A549 (cell line): ENCODE measurements around the gene FADS6.

Source experiments
- CTCF ChIP-seq: fragments of >200 bp; sonication (Bioruptor Twin); formaldehyde crosslinking; IDR thresholded peaks from 3 replicates; pipeline ENCODE4 v1.5.1; 2016
- EP300 ChIP-seq, 2 experiments: fragments of >200 bp; sonication (Bioruptor Twin); formaldehyde crosslinking; IDR thresholded peaks; 2 replicates in 1 of 2; 3 replicates in 1 of 2; pipeline ENCODE4 v1.6.1; 2016 to 2017
- KDM1A ChIP-seq: fragments of 200-600 bp; sonication (generic); IDR thresholded peaks from 2 replicates; pipeline ENCODE4 v1.6.1; 2016; ENCODE audit warnings: low read depth, mild to moderate bottlenecking
- MAX ChIP-seq: IDR thresholded peaks from 2 replicates; pipeline ENCODE4 v1.6.1; 2012
- MYC ChIP-seq: IDR thresholded peaks from 2 replicates; pipeline ENCODE4 v1.6.1; 2012; ENCODE audit warnings: mild to moderate bottlenecking, inconsistent platforms, low read length, improper control_type of control experiment, borderline replicate concordance
- POLR2A ChIP-seq: IDR thresholded peaks from 2 replicates; pipeline ENCODE4 v1.6.1; 2012; ENCODE audit warnings: mild to moderate bottlenecking, low read length
- SMC3 ChIP-seq: fragments of >200 bp; sonication (Bioruptor Twin); formaldehyde crosslinking; IDR thresholded peaks from 3 replicates; pipeline ENCODE4 v1.6.1; 2018; ENCODE audit warnings: inconsistent platforms
- TF ChIP-seq, protein P1 (sequence below): fragments of 200-600 bp; sonication (generic); IDR thresholded peaks from 2 replicates; pipeline ENCODE4 v1.6.1; 2016; ENCODE audit warnings: antibody characterized with exemption, mild to moderate bottlenecking, moderate library complexity
- TF ChIP-seq, protein P2 (sequence below): IDR thresholded peaks from 2 replicates; pipeline ENCODE4 v1.6.1; 2012

DNA sequence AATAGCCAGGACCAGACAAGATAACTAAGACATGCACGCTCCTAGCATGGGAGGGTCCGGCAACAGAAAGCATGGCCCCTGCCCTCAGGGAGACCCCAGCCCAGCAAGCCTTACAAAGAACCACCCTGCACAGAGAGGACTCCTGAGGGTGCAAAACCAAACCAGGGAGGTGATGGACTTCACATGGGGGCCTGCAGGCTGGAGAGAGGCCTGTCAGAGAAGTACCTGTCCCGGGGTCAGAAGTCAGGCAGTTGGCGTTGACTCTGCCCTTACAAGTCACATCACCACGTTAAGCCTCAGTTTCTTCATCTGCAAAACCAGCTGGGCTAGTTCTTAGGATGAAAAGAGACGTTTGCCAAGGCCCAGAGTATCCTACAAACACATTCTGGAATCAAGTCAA lies 35.4 kb upstream of the FADS6 start:
- no peak for TF ChIP-seq POLR2A
- TF ChIP-seq MYC = no peak
- no peak for TF ChIP-seq CTCF
- no peak for TF ChIP-seq MAX
- TF ChIP-seq, protein P1, sequence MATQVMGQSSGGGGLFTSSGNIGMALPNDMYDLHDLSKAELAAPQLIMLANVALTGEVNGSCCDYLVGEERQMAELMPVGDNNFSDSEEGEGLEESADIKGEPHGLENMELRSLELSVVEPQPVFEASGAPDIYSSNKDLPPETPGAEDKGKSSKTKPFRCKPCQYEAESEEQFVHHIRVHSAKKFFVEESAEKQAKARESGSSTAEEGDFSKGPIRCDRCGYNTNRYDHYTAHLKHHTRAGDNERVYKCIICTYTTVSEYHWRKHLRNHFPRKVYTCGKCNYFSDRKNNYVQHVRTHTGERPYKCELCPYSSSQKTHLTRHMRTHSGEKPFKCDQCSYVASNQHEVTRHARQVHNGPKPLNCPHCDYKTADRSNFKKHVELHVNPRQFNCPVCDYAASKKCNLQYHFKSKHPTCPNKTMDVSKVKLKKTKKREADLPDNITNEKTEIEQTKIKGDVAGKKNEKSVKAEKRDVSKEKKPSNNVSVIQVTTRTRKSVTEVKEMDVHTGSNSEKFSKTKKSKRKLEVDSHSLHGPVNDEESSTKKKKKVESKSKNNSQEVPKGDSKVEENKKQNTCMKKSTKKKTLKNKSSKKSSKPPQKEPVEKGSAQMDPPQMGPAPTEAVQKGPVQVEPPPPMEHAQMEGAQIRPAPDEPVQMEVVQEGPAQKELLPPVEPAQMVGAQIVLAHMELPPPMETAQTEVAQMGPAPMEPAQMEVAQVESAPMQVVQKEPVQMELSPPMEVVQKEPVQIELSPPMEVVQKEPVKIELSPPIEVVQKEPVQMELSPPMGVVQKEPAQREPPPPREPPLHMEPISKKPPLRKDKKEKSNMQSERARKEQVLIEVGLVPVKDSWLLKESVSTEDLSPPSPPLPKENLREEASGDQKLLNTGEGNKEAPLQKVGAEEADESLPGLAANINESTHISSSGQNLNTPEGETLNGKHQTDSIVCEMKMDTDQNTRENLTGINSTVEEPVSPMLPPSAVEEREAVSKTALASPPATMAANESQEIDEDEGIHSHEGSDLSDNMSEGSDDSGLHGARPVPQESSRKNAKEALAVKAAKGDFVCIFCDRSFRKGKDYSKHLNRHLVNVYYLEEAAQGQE = no peak
- no peak for TF ChIP-seq EP300 (IDR thresholded peaks at IDR 0.05)
- TF ChIP-seq KDM1A = no peak
- TF ChIP-seq, protein P2, sequence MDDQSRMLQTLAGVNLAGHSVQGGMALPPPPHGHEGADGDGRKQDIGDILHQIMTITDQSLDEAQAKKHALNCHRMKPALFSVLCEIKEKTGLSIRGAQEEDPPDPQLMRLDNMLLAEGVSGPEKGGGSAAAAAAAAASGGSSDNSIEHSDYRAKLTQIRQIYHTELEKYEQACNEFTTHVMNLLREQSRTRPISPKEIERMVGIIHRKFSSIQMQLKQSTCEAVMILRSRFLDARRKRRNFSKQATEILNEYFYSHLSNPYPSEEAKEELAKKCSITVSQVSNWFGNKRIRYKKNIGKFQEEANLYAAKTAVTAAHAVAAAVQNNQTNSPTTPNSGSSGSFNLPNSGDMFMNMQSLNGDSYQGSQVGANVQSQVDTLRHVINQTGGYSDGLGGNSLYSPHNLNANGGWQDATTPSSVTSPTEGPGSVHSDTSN = no peak
- no peak for TF ChIP-seq SMC3
